Mesendoderm (in vitro differentiated cells): Measurements from ENCODE around the gene TMEM250.

Experiments used
- DNase-seq: peaks from one replicate; pipeline ENCODE4 v3.0.0; 2013
- H2AK5ac ChIP-seq: 2 replicates; pipeline ENCODE4 v1.6.1; 2013; ENCODE audit warnings: low read length, inconsistent platforms
- H2BK120ac ChIP-seq: 2 replicates; pipeline ENCODE4 v1.6.1; 2013; ENCODE audit warnings: low read depth, mild to moderate bottlenecking, low read length, moderate library complexity, mixed read lengths
- H2BK15ac ChIP-seq: replicated peaks from 2 replicates; pipeline ENCODE4 v1.6.1; 2013; ENCODE audit warnings: low read depth, mild to moderate bottlenecking, moderate library complexity
- H2BK5ac ChIP-seq: 2 replicates; pipeline ENCODE4 v1.6.1; 2013; ENCODE audit warnings: low read length, inconsistent platforms
- H3K18ac ChIP-seq: 2 replicates; pipeline ENCODE4 v1.6.1; 2013; ENCODE audit warnings: mild to moderate bottlenecking, low read length, mixed read lengths
- H3K23ac ChIP-seq: one replicate; pipeline ENCODE4 v1.6.1; 2013; ENCODE audit warnings: low read length
- H3K27ac ChIP-seq: 2 replicates; pipeline ENCODE4 v1.5.1; 2013; ENCODE audit warnings: low read depth, mild to moderate bottlenecking, inconsistent platforms, low read length, moderate library complexity
- H3K27me3 ChIP-seq: 2 replicates; pipeline ENCODE4 v1.6.1; 2013; ENCODE audit warnings: low read length, control low read depth, mild to moderate bottlenecking, inconsistent platforms; ENCODE audit not compliant: insufficient read depth, poor library complexity
- H3K36me3 ChIP-seq: 2 replicates; pipeline ENCODE4 v1.6.1; 2013; ENCODE audit warnings: low read length, inconsistent platforms; ENCODE audit not compliant: control insufficient read depth, insufficient read depth
- H3K4ac ChIP-seq: one replicate; pipeline ENCODE4 v1.6.1; 2013; ENCODE audit warnings: low read depth, mild to moderate bottlenecking, low read length, moderate library complexity
- H3K4me1 ChIP-seq: 2 replicates; pipeline ENCODE4 v1.6.1; 2013; ENCODE audit warnings: low read depth, low read length, inconsistent platforms; ENCODE audit not compliant: control insufficient read depth
- H3K4me2 ChIP-seq: 2 replicates; pipeline ENCODE4 v1.6.1; 2013; ENCODE audit warnings: low read length
- H3K4me3 ChIP-seq: 2 replicates; pipeline ENCODE4 v1.5.1; 2013; ENCODE audit warnings: mild to moderate bottlenecking, low read length
- H3K56ac ChIP-seq: one replicate; pipeline ENCODE4 v1.6.1; 2013; ENCODE audit warnings: low read length
- H3K79me1 ChIP-seq: 2 replicates; pipeline ENCODE4 v1.6.1; 2013; ENCODE audit warnings: low read length, inconsistent platforms
- H3K79me2 ChIP-seq: 2 replicates; pipeline ENCODE4 v1.6.1; 2013; ENCODE audit warnings: mild to moderate bottlenecking, low read length; ENCODE audit not compliant: control insufficient read depth, insufficient read depth
- H3K9ac ChIP-seq: 2 replicates; pipeline ENCODE4 v1.6.1; 2013; ENCODE audit warnings: low read length, inconsistent platforms
- H4K5ac ChIP-seq: one replicate; pipeline ENCODE4 v1.6.1; 2013; ENCODE audit warnings: low read length
- H4K8ac ChIP-seq: one replicate; pipeline ENCODE4 v1.6.1; 2013; ENCODE audit warnings: low read depth, mild to moderate bottlenecking, control low read depth, low read length, moderate library complexity
- WGBS: extraction: QIAGEN DNeasy Blood & Tissue Kit; methylation state at CpG from one replicate; pipeline ENCODE4 v1.1.7; 2013; ENCODE audit warnings: low lambda C conversion rate, missing lambda C conversion rate; ENCODE audit not compliant: insufficient coverage; ENCODE audit errors: extremely low coverage; 5-methylcytosine and 5-hydroxymethylcytosine counted together

TMEM250 gene

GRCh38 chr9:136080716-136081112, 38.0 kb downstream of the TMEM250 start:
- Histone ChIP-seq H2AK5ac (no peak overlapping the region), H2BK15ac (no peak overlapping the region), H3K4me2 (no peak overlapping the region), H3K9ac (no peak overlapping the region), H3K79me2 (no peaks in the 10 kb centered on the region), H3K4me1 (no peaks in the 10 kb centered on the region), H3K18ac (no peak overlapping the region), H3K4ac (no peak overlapping the region), H3K36me3 (no peaks in the 10 kb centered on the region), H4K8ac (no peak overlapping the region), H3K4me3 (no peak overlapping the region), H3K23ac (no peak overlapping the region), H3K56ac (no peak overlapping the region), H4K5ac (no peak overlapping the region), H2BK5ac (no peak overlapping the region), H3K27ac (no peak overlapping the region), H2BK120ac (no peak overlapping the region), H3K27me3 (no peaks in the 10 kb centered on the region), H3K79me1 (no peaks in the 10 kb centered on the region)
- WGBS, result no CpG with 5 or more reads among the region's 23 CpGs
- no peak for DNase-seq

GRCh38 chr9:136079916-136080246, 38.8 kb downstream of the TMEM250 start:
- H3K4me3 ChIP-seq, result no peak overlapping the region
- H4K8ac ChIP-seq, result no peak overlapping the region
- H3K79me1 ChIP-seq, result no peaks in the 10 kb centered on the region
- H3K4me2 ChIP-seq, result no peak overlapping the region
- no peaks in the 10 kb centered on the region for H3K27me3 ChIP-seq
- H3K23ac ChIP-seq, result no peak overlapping the region
- H3K56ac ChIP-seq, result no peak overlapping the region
- no CpG with 5 or more reads among the region's 6 CpGs for WGBS
- no peaks in the 10 kb centered on the region for H3K4me1 ChIP-seq
- H3K79me2 ChIP-seq, result no peaks in the 10 kb centered on the region
- no peak overlapping the region for H3K9ac ChIP-seq
- no peak overlapping the region for H3K18ac ChIP-seq
- no peak overlapping the region for H2BK15ac ChIP-seq
- no peak overlapping the region for H4K5ac ChIP-seq
- no peak overlapping the region for H3K27ac ChIP-seq
- no peak overlapping the region for H2BK5ac ChIP-seq
- H3K4ac ChIP-seq, result no peak overlapping the region
- no peaks in the 10 kb centered on the region for H3K36me3 ChIP-seq
- no peak overlapping the region for H2AK5ac ChIP-seq
- no peak for DNase-seq
- no peak overlapping the region for H2BK120ac ChIP-seq

GRCh38 chr9:136079211-136079915, 39.3 kb downstream of the TMEM250 start:
- H3K79me1 ChIP-seq, result no peaks in the 10 kb centered on the region
- H2AK5ac ChIP-seq, result no peak overlapping the region
- no peak overlapping the region for H3K4me2 ChIP-seq
- no peak overlapping the region for H3K4ac ChIP-seq
- no peak overlapping the region for H3K4me3 ChIP-seq
- no CpG with 5 or more reads among the region's 16 CpGs for WGBS
- no peak overlapping the region for H2BK120ac ChIP-seq
- H3K36me3 ChIP-seq, result no peaks in the 10 kb centered on the region
- H3K4me1 ChIP-seq, result no peaks in the 10 kb centered on the region
- no peaks in the 10 kb centered on the region for H3K79me2 ChIP-seq
- no peak overlapping the region for H3K18ac ChIP-seq
- no peak overlapping the region for H3K27ac ChIP-seq
- H3K56ac ChIP-seq, result no peak overlapping the region
- H4K8ac ChIP-seq, result no peak overlapping the region
- H2BK5ac ChIP-seq, result no peak overlapping the region
- no peak for DNase-seq
- H2BK15ac ChIP-seq, result no peak overlapping the region
- no peak overlapping the region for H3K23ac ChIP-seq
- H3K27me3 ChIP-seq, result no peaks in the 10 kb centered on the region
- H4K5ac ChIP-seq, result no peak overlapping the region
- no peak overlapping the region for H3K9ac ChIP-seq

GRCh38 chr9:136078498-136079011, 40.1 kb downstream of the TMEM250 start:
- no CpG with 5 or more reads among the region's 27 CpGs for WGBS

GRCh38 chr9:136078024-136078423, 40.7 kb downstream of the TMEM250 start:
- no peaks in the 10 kb centered on the region for H3K79me2 ChIP-seq
- no peak overlapping the region for H2AK5ac ChIP-seq
- H3K4me2 ChIP-seq, result no peak overlapping the region
- H3K27ac ChIP-seq, result no peak overlapping the region
- H4K5ac ChIP-seq, result no peak overlapping the region
- no peak overlapping the region for H3K9ac ChIP-seq
- no peak overlapping the region for H4K8ac ChIP-seq
- no peak overlapping the region for H3K23ac ChIP-seq
- WGBS, result no CpG with 5 or more reads among the region's 12 CpGs
- no peak overlapping the region for H2BK15ac ChIP-seq
- no peaks in the 10 kb centered on the region for H3K4me1 ChIP-seq
- no peaks in the 10 kb centered on the region for H3K27me3 ChIP-seq
- H3K4ac ChIP-seq, result no peak overlapping the region
- H2BK120ac ChIP-seq, result no peak overlapping the region
- no peaks in the 10 kb centered on the region for H3K79me1 ChIP-seq
- DNase-seq, result no peak
- no peak overlapping the region for H3K4me3 ChIP-seq
- no peak overlapping the region for H2BK5ac ChIP-seq
- H3K56ac ChIP-seq, result no peak overlapping the region
- H3K18ac ChIP-seq, result no peak overlapping the region
- no peaks in the 10 kb centered on the region for H3K36me3 ChIP-seq

More at GRCh38 chr9:136078498-136079011, 40.1 kb downstream of the TMEM250 start:
- no peak overlapping the region for H3K56ac ChIP-seq
- H2BK15ac ChIP-seq, result no peak overlapping the region
- H3K79me2 ChIP-seq, result no peaks in the 10 kb centered on the region
- H3K23ac ChIP-seq, result no peak overlapping the region
- H2BK5ac ChIP-seq, result no peak overlapping the region
- H3K79me1 ChIP-seq, result no peaks in the 10 kb centered on the region
- H2AK5ac ChIP-seq, result no peak overlapping the region
- no peaks in the 10 kb centered on the region for H3K36me3 ChIP-seq
- no peak overlapping the region for H4K8ac ChIP-seq
- H3K27ac ChIP-seq, result no peak overlapping the region
- no peaks in the 10 kb centered on the region for H3K27me3 ChIP-seq
- H3K4me3 ChIP-seq, result no peak overlapping the region
- no peak overlapping the region for H3K9ac ChIP-seq
- no peak overlapping the region for H4K5ac ChIP-seq
- no peak overlapping the region for H2BK120ac ChIP-seq
- H3K4me1 ChIP-seq, result no peaks in the 10 kb centered on the region
- DNase-seq, result no peak
- no peak overlapping the region for H3K18ac ChIP-seq
- no peak overlapping the region for H3K4me2 ChIP-seq
- H3K4ac ChIP-seq, result no peak overlapping the region

GRCh38 chr9:136077491-136077890, 41.2 kb downstream of the TMEM250 start:
- Histone ChIP-seq H3K27ac (no peak overlapping the region), H3K4me2 (no peak overlapping the region), H3K4me1 (no peaks in the 10 kb centered on the region), H3K27me3 (no peaks in the 10 kb centered on the region), H3K4ac (no peak overlapping the region), H3K23ac (no peak overlapping the region), H4K5ac (no peak overlapping the region), H4K8ac (no peak overlapping the region), H3K4me3 (no peak overlapping the region), H2BK15ac (no peak overlapping the region), H3K79me2 (no peaks in the 10 kb centered on the region), H3K9ac (no peak overlapping the region), H2BK120ac (no peak overlapping the region), H2BK5ac (no peak overlapping the region), H2AK5ac (no peak overlapping the region), H3K18ac (no peak overlapping the region), H3K56ac (no peak overlapping the region), H3K36me3 (no peaks in the 10 kb centered on the region), H3K79me1 (no peaks in the 10 kb centered on the region)
- no peak for DNase-seq
- 100% methylated on average over 1 of the region's 8 CpGs for WGBS
